GM21515 (cell line): ENCODE data around the gene C1QTNF8.
"Not testable (repeated sequence)": the region's sequence is repeated elsewhere in the genome, so short reads cannot be mapped to it uniquely, and the experiment has no call there.

Experiments
- ATAC-seq: cut with Tn5 transposase; IDR thresholded peaks from one replicate; pipeline ENCODE4 v1.9.1; 2021; ENCODE audit not compliant: unreplicated experiment

C1QTNF8 gene

DNA sequence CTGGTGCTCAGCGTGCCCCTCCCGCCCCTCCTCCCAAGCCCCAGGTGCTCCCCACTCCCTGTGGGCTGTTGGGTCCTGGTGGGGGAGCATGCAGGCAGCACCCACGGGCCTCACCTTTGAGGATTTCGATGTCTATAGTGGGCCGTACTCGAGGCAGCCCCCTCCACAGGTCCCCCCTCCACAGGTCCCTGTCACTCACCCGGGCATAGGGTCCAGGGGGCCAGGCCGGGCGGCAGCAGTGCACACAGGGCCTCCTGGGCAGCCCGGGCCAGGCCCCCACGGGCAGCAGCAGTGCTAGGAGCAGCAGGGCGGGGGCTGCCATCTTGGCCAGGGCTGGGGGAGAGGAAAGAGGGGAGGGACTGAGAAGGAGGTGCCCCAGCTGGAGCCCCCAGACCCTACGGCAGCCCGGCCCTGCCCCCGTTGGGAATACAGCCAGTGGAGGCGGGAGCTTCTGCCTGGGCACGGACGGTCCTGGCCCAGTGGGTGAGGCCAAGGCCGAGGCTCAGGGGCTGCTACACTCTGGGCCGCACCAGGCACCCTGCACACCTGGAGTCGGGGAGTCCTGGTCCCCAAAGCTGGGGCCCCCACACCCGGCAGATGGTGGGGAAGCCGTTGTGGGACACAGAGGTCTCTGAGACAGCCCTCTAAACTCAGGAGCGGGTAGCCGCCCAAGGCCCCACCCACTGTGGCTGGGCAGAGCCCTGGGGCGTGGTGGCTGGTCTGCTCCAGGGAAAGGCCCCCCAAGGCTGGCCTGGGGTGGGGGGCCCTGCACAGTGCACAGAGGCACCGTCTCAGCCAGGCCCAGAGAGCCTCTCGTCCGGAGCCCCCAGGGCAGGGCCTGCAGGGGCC is 1.2 kb downstream of the C1QTNF8 start:
- ATAC-seq, result no peak

DNA sequence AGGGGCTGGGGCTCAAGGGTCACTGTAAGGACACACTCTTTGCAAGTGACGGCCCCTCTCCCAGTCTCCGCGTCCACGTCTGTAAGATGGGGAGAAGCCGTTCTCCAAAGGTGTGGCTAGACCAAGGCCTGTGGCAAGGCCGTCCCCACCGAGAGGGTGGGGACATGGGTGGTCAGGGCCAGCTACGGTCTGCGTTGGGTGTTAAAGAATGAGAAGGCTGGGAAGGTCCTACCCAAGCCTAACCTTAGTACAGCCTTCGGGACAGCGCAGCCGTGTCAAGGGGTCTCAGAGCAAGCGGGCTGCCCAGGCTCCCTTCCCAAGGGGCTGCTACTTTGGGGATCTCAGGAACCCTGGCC is 1.9 kb downstream of the C1QTNF8 start:
- no peak for ATAC-seq

GRCh38 chr16:1093284-1094123 is 2.5 kb downstream of the C1QTNF8 start:
- ATAC-seq, result no peak

- ATAC-seq, result not testable (repeated sequence)
Measured at GRCh38 chr16:1092685-1093283, 3.3 kb downstream of the C1QTNF8 start.

DNA sequence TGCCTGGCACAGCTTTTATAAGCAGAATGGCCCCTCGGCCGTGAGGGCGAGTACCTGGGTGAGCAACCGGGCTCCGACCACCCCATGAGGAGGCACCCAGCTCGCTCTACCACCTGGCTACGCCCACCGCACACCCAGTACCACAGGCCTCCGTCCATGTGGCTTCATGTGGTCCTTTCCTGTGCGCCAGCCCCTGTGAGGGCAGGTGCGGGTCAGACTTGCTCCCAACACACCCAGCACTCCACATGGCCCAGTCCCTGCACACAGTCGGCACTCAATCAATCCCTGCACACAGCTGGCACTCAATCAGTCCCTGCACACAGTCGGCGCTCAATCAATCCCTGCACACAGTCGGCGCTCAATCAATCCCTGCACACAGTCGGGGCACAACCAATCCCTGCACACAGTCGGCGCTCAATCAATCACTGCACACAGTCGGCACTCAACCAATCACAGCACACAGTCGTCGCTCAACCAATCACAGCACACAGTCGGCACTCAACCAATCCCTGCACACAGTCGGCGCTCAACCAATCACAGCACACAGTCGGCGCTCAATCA is 4.0 kb downstream of the C1QTNF8 start:
- ATAC-seq, result no peak

DNA sequence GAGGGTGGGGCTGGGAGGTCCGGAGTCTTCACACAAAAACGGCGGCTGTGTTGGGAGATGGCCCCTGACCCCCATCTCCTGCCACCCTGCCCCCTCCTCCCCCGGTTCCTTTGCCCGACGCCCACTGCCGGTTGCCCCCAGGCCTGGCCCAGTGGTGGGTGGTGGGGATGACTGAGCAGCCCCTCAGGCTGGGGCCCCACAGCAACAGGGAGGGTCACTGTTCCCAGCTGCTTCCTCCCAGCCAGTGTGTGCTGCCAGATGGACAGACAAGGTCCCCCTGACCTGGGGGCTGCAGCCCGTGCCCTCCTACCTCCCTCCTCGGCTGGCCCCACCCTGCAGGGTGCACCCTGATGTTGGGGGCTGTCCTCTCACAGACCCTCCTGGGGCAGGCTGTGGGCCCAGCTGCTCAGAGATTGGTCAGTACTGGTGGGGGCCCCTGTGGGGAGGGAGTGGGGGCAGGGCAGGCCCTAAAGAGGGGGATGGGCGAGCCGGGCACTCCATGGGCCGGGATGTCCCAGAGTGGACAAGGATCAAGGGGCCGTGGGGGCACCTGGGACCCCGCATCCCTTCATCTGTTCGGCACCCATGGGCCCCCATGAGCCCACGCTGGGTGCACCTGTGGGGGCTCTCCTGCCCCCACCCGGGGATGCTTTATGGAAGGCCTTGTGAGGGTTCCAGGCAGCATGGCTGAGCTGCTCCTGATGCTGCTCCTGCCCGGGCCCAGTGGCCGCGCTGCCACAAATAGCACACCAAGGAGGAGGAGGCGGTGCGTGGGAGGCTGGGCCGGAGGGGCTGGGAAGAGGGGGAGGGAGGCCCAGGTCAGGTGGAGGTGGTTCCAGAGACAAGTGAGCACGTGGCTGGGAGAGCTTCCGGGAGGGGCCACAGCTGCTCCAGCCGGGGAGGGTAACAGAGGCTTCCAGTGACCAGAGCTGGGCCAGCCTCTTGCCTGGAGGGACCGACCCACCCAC is 5.1 kb downstream of the C1QTNF8 start:
- no peak for ATAC-seq

GRCh38 chr16:1089822-1090619 is 6.0 kb downstream of the C1QTNF8 start:
- no peak for ATAC-seq

GRCh38 chr16:1089439-1089821 is 6.6 kb downstream of the C1QTNF8 start:
- ATAC-seq, result no peak

- ATAC-seq, result no peak
Measured at GRCh38 chr16:1088295-1089170, 7.5 kb downstream of the C1QTNF8 start.

- ATAC-seq, result not testable (repeated sequence)
Measured at GRCh38 chr16:1086443-1086842, 9.6 kb downstream of the C1QTNF8 start.

DNA sequence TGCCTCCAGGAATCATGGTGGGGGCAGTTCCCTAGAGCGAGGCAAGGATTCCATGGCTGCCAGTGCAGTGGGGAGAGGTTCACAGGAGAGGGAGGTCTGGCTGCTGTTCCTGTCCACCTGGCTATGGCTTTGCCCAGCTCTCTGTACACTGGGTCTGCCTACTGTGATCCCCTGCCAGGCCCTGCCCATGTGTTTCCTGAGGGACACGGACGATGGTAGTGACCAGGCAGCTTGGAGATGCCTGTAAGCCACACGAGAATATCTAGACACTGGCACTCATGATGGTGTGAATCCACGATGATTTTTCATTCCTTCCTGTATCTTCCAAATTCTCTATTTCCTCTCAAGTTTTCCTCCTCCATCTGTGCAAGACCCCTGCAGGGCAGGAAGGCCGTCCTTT is 11.1 kb downstream of the C1QTNF8 start:
- ATAC-seq, result no peak

- no peak for ATAC-seq
Measured at GRCh38 chr16:1082952-1083675, 12.9 kb downstream of the C1QTNF8 start.

DNA sequence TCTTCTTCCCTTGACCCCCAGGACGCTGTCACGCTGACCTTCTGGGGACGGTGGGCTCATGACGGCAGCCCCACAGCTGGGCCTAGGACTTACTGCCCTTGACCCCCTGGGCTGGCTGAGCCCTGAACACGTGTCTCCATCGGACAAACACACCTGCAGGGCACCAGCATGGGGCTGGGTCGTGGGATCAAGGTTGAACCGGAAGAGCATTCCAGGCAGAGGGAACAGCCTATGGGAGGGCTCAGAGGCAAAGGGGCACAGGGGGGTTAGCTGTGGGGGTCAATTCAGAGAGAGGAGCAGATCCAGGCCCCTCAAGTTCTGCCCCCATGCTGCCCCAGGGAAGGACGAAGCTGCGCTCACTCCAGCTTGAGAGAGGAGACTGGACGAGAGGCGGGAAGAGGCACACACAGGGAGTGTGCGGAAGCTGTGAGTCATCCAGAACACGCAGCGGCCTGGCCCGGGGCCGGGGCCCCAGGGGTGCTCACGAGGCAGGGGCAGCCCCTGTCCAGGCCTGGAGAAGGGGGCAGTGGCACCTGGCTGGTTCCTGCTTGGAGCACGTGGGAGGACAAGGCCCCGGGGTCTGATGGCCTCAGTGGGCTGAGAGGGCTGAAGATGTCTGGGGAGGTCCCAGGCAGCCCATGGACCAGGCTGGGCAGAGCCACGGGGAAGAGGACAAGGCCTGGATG is 13.6 kb downstream of the C1QTNF8 start:
- no peak for ATAC-seq

GRCh38 chr16:1081734-1082265 is 14.2 kb downstream of the C1QTNF8 start:
- ATAC-seq, result no peak

DNA sequence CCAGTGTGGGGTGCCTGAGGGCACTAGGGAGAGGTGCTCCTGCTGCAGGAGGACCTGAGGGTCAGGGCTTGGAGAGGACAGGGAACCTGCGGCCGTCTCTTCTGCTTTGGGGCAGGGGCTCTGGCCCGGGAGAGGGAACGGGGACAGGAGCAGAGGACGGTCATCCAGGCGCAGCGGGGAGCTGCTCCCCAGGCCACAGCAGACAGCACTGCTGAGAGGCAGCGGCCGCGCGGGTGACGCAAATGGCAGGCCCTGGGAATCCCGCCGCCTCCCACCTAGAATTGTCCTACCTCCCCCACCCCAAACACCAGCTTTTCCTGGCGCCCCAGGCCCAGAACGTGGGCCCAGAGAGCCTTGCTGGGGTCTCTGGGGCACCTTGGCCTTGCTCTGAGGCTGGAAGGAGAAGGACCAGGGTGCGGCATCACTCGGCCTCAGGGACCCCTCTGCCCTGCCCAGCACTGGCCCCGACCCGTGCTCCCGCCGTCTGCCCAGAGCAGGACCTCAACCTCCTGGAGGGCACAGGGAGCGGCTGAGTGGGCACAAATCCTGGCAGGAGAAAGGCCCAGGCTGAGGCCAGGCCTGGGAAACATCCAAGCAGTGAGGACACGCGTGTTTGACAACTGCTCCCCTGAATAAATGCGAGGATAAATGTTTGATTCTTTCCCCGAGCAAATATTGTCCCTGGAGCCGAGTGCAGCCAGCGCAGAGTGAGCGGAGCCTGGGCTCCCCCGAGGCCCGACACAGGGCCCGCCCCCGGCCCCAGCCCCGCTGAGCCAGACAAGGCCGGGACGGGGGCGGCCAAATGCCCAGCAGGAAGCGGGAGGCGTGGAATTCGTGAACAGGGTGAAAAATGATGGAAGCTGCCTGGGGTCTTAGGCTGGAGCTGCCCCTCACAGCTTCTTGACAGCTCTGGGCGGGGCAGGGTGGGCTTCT is 15.0 kb downstream of the C1QTNF8 start:
- ATAC-seq, result no peak
